ENCODE measurements around the gene ERP44. TPM values are rescaled to one million over a fixed set of nuclear protein-coding genes. Genes with fewer than 3 reads are reported as not detected.
"Not testable (repeated sequence)": the region's sequence is repeated elsewhere in the genome, so short reads cannot be mapped to it uniquely, and the experiment has no call there.

Gene ERP44
- polyA plus RNA-seq (ENCODE audit: insufficient read length) = 17.1 TPM

GRCh38 chr9:100098887-100099721 is at the start of gene ERP44, which contains the start of gene INVS:
Gene ERP44 (minus strand): TSS chr9:100099000. CDS start chr9:100098840, 160 bp downstream.
Gene INVS (plus strand): TSS chr9:100099243. CDS start chr9:100104522, 5,279 bp downstream.
- DNase-seq = peak; percentile 99

GRCh38 chr9:100145976-100146375 is 47.2 kb upstream of the ERP44 start:
- not testable (repeated sequence) for DNase-seq

- not testable (repeated sequence) for DNase-seq
Observed at GRCh38 chr9:100145167-100145934, 46.6 kb upstream of the ERP44 start.

GRCh38 chr9:100141862-100142261 is 43.1 kb upstream of the ERP44 start:
- not testable (repeated sequence) for DNase-seq

GRCh38 chr9:100140303-100140702 is 41.5 kb upstream of the ERP44 start:
- DNase-seq = not testable (repeated sequence)

GRCh38 chr9:100136799-100137198 is 38.0 kb upstream of the ERP44 start:
- not testable (repeated sequence) for DNase-seq

- no peak for DNase-seq
Observed at GRCh38 chr9:100134731-100135130, 35.9 kb upstream of the ERP44 start.

GRCh38 chr9:100131875-100132430 is 33.2 kb upstream of the ERP44 start:
- no peak for DNase-seq

- peak; percentile 42 for DNase-seq
Observed at GRCh38 chr9:100131216-100131615, 32.4 kb upstream of the ERP44 start.

- DNase-seq = no peak
Observed at GRCh38 chr9:100129772-100130171, 31.0 kb upstream of the ERP44 start.

- no peak for DNase-seq
Observed at GRCh38 chr9:100126423-100126822, 27.6 kb upstream of the ERP44 start.

- DNase-seq = no peak
Observed at GRCh38 chr9:100125910-100126309, 27.1 kb upstream of the ERP44 start.

GRCh38 chr9:100125236-100125635 is 26.4 kb upstream of the ERP44 start:
- no peak for DNase-seq

- no peak for DNase-seq
Observed at GRCh38 chr9:100120286-100120685, 21.5 kb upstream of the ERP44 start.

- DNase-seq = no peak
Observed at GRCh38 chr9:100117316-100117715, 18.5 kb upstream of the ERP44 start.

- no peak for DNase-seq
Observed at GRCh38 chr9:100112677-100113336, 14.0 kb upstream of the ERP44 start.

GRCh38 chr9:100111235-100111634 is 12.4 kb upstream of the ERP44 start:
- DNase-seq = peak; percentile 80

- peak; percentile 33 for DNase-seq
Observed at GRCh38 chr9:100108559-100108958, 9.8 kb upstream of the ERP44 start.

- no peak for DNase-seq
Observed at GRCh38 chr9:100106616-100107015, 7.8 kb upstream of the ERP44 start.

- DNase-seq = no peak
Observed at GRCh38 chr9:100105861-100106260, 7.1 kb upstream of the ERP44 start.

- no peak for DNase-seq
Observed at GRCh38 chr9:100104314-100104713, 5.5 kb upstream of the ERP44 start.

- DNase-seq = no peak
Observed at GRCh38 chr9:100101608-100102007, 2.8 kb upstream of the ERP44 start.
